CD4-positive, alpha-beta memory T cell (primary cell): ENCODE measurements around the gene CASP10. TPM values are rescaled to one million over a fixed set of nuclear protein-coding genes. Genes with fewer than 3 reads are reported as not detected.

Experiments used
- CTCF ChIA-PET: fragments of 350-600 bp; sonication (Branson Sonifier 250); formaldehyde crosslinking; loops from one replicate; lab custom pipeline; 2021; ENCODE audit warnings: inconsistent platforms; ENCODE audit not compliant: partially characterized antibody; lab: Charles Lee
- POLR2A ChIA-PET: fragments of 350-600 bp; sonication (Branson Sonifier 250); formaldehyde crosslinking; loops from one replicate; lab custom pipeline; 2021; ENCODE audit not compliant: partially characterized antibody; lab: Charles Lee
- DNase-seq, 5 donors: peaks; one replicate each; pipeline versions ENCODE4 v3.0.0 to v3.0.0-alpha.2; 2020 to 2022; ENCODE audit warnings: mixed read lengths in 1 of 5
- H3K27ac ChIP-seq: one replicate; pipeline ENCODE4 v1.7.0; 2013; ENCODE audit warnings: low read depth, low read length
- H3K27me3 ChIP-seq: 2 replicates; pipeline ENCODE4 v1.7.0; 2013; ENCODE audit warnings: mild to moderate bottlenecking, low read length, moderate library complexity; ENCODE audit not compliant: insufficient read depth
- H3K36me3 ChIP-seq: 2 replicates; pipeline ENCODE4 v1.7.0; 2013; ENCODE audit warnings: mild to moderate bottlenecking, low read length, moderate library complexity; ENCODE audit not compliant: insufficient read depth
- H3K4me1 ChIP-seq: 2 replicates; pipeline ENCODE4 v1.7.0; 2013; ENCODE audit warnings: mild to moderate bottlenecking, low read length, moderate library complexity; ENCODE audit not compliant: insufficient read depth
- H3K4me3 ChIP-seq, 2 donors: one replicate each; pipeline ENCODE4 v1.7.0; 2013; ENCODE audit warnings: low read length in 2 of 2, mild to moderate bottlenecking in 1 of 2
- H3K9me3 ChIP-seq, 2 donors: one replicate each; pipeline ENCODE4 v1.7.0; 2013; ENCODE audit warnings: low read length in 2 of 2, control low read depth in 1 of 2; ENCODE audit not compliant: control insufficient read depth in 1 of 2
- H3K27ac Mint-ChIP-seq, 7 donors: one replicate each; pipeline ENCODE4 v1.8.0; 2020 to 2021; ENCODE audit warnings: mixed read lengths in 7 of 7, mild to moderate bottlenecking in 6 of 7, inconsistent platforms in 3 of 7, moderate library complexity in 3 of 7
- H3K27me3 Mint-ChIP-seq, 2 donors: one replicate each; pipeline ENCODE4 v1.8.0; 2020 to 2021; ENCODE audit warnings: mixed read lengths in 2 of 2
- H3K36me3 Mint-ChIP-seq, 2 donors: one replicate each; pipeline ENCODE4 v1.8.0; 2020 to 2021; ENCODE audit warnings: mixed read lengths in 2 of 2, inconsistent platforms in 1 of 2, mild to moderate bottlenecking in 1 of 2
- H3K4me1 Mint-ChIP-seq, 4 donors: one replicate each; pipeline ENCODE4 v1.8.0; 2020 to 2021; ENCODE audit warnings: mixed read lengths in 4 of 4, mild to moderate bottlenecking in 1 of 4
- H3K4me3 Mint-ChIP-seq, 8 donors: one replicate each; pipeline ENCODE4 v1.8.0; 2020 to 2021; ENCODE audit warnings: mixed read lengths in 8 of 8, mild to moderate bottlenecking in 7 of 8, moderate library complexity in 6 of 8, inconsistent platforms in 3 of 8
- H3K9me3 Mint-ChIP-seq, 8 donors: one replicate each; pipeline ENCODE4 v1.8.0; 2020 to 2021; ENCODE audit warnings: mixed read lengths in 8 of 8, mild to moderate bottlenecking in 5 of 8, inconsistent platforms in 3 of 8, moderate library complexity in 1 of 8
- intact Hi-C: fragments of 100-400 bp; cut with micrococcal nuclease; formaldehyde crosslinking; loops from one replicate; pipeline ENCODE4 v1.15.1; 2023
- polyA plus RNA-seq, 2 donors: library from polyadenylated mRNA; unstranded; fragments of 300-500 nt; fragmentation: Illumina TruSeq; gene quantifications; one replicate each; pipeline ENCODE4 v1.2.3, GENCODE V29; 2021
- total RNA-seq, 2 experiments: library from RNA; stranded (reverse); gene quantifications; one replicate each; pipeline ENCODE4 v1.2.3, GENCODE V29; 2021

CASP10 gene
- total and polyA plus RNA-seq, 4 experiments from 2014 or later = 15.3 to 36.6 (median 23.0) TPM

GRCh38 chr2:201233192-201233811, 50.4 kb downstream of the CASP10 start:
- Mint-ChIP-seq H3K4me1 (peaks cover 38 to 72% (median 49%) of the 10 kb centered on the region in 4 donors), H3K27ac (peak overlapping the region; percentile 88 to 97 (median 96)), H3K4me3 (peak overlapping the region; percentile 91 to 98 (median 97)), H3K9me3 (no peaks in the 10 kb centered on the region), H3K27me3 (no peaks in the 10 kb centered on the region), H3K36me3 (peaks cover 16 to 18% of the 10 kb centered on the region in 2 donors)
- no peaks in the 10 kb centered on the region for H3K9me3 ChIP-seq
- DNase-seq = peak; percentile 84 to 94 (median 88)
- POLR2A ChIA-PET = interaction anchor here (0.6 to 4.6 kb wide), 34 partner anchors 16 to 520 kb away, joined by 3 to 249 read pairs (median 6); partner anchors contain the start of genes CASP10, CASP8, CFLAR and CLK1
- peak overlapping the region; percentile 84 for H3K27ac ChIP-seq
- CTCF ChIA-PET = interaction anchor here (0.9 to 4.6 kb wide), 40 partner anchors 9 to 548 kb away, joined by 3 to 280 read pairs (median 11); partner anchors contain the start of genes ALS2, CASP10, CASP8 and CFLAR
- no peaks in the 10 kb centered on the region for H3K27me3 ChIP-seq
- H3K4me1 ChIP-seq = peaks cover 61% of the 10 kb centered on the region
- H3K36me3 ChIP-seq = no peaks in the 10 kb centered on the region
- H3K4me3 ChIP-seq = peak overlapping the region; percentile 73 to 94
- intact Hi-C loops = loop anchor here (2.0 to 10.0 kb wide), 3 partner anchors 217 to 1031 kb away; partner anchors contain the start of genes ALS2, NOP58, STRADB and TRAK2

DNA sequence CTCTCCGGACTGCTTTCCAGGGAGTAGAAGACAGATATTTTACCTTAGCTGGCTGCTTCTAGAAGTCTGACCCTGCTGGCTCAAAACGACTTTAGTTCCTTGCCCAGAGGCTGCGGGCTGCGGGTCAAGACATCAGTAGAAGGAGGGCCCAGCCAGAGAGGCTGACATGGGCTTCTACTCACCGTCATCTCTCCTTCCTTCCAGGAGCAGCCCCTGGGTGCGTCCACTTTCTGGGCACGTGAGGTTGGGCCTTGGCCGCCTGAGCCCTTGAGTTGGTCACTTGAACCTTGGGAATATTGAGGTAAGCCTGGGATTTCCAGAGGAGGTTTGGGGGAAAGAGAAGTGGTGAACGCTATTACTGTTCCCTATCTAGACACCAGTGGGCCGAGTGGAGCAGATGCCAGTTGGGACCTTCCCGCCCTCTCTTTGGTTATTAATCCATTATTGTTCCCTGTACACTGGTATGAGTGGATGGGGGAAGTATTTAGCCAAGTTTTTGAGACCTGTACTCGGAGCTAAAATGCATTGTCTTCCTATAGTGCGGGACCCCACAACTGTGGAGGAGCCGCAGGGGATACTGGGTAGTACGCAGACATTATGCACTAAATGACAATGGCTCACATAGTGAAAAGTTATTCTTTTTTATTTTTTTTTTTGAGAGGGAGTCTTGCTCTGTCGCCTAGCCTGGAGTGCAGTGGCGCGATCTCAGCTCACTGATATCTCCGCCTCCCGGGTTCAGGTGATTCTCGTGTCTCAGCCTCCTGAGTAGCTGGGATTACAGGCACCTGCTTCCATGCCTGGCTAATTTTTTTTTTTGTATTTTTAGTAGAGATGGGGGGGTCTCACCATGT, 51.1 kb downstream of the CASP10 start:
- H3K27ac Mint-ChIP-seq = peak overlapping the region; percentile 88 to 97 (median 96)
- POLR2A ChIA-PET = interaction anchor here (0.7 to 4.6 kb wide), 29 partner anchors 15 to 1409 kb away, joined by 3 to 249 read pairs (median 7); partner anchors contain the start of genes CASP10, CASP8, CFLAR and CLK1
- H3K36me3 Mint-ChIP-seq = peaks cover 16 to 18% of the 10 kb centered on the region in 2 donors
- Histone ChIP-seq H3K27me3 (no peaks in the 10 kb centered on the region), H3K36me3 (no peaks in the 10 kb centered on the region), H3K27ac (peak overlapping the region; percentile 84), H3K9me3 (no peaks in the 10 kb centered on the region), H3K4me1 (peaks cover 55% of the 10 kb centered on the region), H3K4me3 (peak overlapping the region; percentile 73 to 94)
- CTCF ChIA-PET = interaction anchor here (0.9 to 4.6 kb wide), 32 partner anchors 8 to 547 kb away, joined by 3 to 280 read pairs (median 18); partner anchors contain the start of genes ALS2, CASP10, CASP8 and CFLAR
- DNase-seq = peak in 3 of 5 donors; percentile 20 to 33 (median 29)
- peak overlapping the region; percentile 91 to 98 (median 97) for H3K4me3 Mint-ChIP-seq
- H3K4me1 Mint-ChIP-seq = peaks cover 32 to 64% (median 44%) of the 10 kb centered on the region in 4 donors
- intact Hi-C loops = loop anchor here (2.0 to 10.0 kb wide), 4 partner anchors 217 to 1031 kb away; partner anchors contain the start of genes ALS2, NOP58, STRADB and TRAK2
- H3K9me3 Mint-ChIP-seq = no peaks in the 10 kb centered on the region
- H3K27me3 Mint-ChIP-seq = no peaks in the 10 kb centered on the region

- H3K36me3 Mint-ChIP-seq = peaks cover 21 to 23% of the 10 kb centered on the region in 2 donors
- H3K27ac Mint-ChIP-seq = peak overlapping the region; percentile 91 to 97 (median 96)
- H3K27me3 ChIP-seq = no peaks in the 10 kb centered on the region
- ChIA-PET POLR2A (interaction anchor here (0.6 to 4.6 kb wide), 11 partner anchors 24 to 1408 kb away, joined by 3 to 249 read pairs (median 14); partner anchors contain the start of genes CASP10, CASP8, CLK1 and NIF3L1), CTCF (interaction anchor here (1.0 to 4.6 kb wide), 13 partner anchors 19 to 943 kb away, joined by 3 to 280 read pairs (median 53); partner anchors contain the start of genes CASP10 and CASP8)
- no peaks in the 10 kb centered on the region for H3K36me3 ChIP-seq
- no peaks in the 10 kb centered on the region for H3K9me3 Mint-ChIP-seq
- peak overlapping the region; percentile 84 for H3K27ac ChIP-seq
- peak overlapping the region; percentile 91 to 98 (median 97) for H3K4me3 Mint-ChIP-seq
- peak overlapping the region; percentile 56 to 94 for H3K4me3 ChIP-seq
- peaks cover 36 to 69% (median 48%) of the 10 kb centered on the region in 4 donors for H3K4me1 Mint-ChIP-seq
- DNase-seq = no peak
- no peaks in the 10 kb centered on the region for H3K9me3 ChIP-seq
- intact Hi-C loops = loop anchor here (2.0 to 10.0 kb wide), 2 partner anchors 626 to 1030 kb away; partner anchors contain the start of gene NOP58
- peaks cover 58% of the 10 kb centered on the region for H3K4me1 ChIP-seq
- no peaks in the 10 kb centered on the region for H3K27me3 Mint-ChIP-seq
These were observed 51.8 kb downstream of the CASP10 start for GRCh38 chr2:201234663-201235135.

DNA sequence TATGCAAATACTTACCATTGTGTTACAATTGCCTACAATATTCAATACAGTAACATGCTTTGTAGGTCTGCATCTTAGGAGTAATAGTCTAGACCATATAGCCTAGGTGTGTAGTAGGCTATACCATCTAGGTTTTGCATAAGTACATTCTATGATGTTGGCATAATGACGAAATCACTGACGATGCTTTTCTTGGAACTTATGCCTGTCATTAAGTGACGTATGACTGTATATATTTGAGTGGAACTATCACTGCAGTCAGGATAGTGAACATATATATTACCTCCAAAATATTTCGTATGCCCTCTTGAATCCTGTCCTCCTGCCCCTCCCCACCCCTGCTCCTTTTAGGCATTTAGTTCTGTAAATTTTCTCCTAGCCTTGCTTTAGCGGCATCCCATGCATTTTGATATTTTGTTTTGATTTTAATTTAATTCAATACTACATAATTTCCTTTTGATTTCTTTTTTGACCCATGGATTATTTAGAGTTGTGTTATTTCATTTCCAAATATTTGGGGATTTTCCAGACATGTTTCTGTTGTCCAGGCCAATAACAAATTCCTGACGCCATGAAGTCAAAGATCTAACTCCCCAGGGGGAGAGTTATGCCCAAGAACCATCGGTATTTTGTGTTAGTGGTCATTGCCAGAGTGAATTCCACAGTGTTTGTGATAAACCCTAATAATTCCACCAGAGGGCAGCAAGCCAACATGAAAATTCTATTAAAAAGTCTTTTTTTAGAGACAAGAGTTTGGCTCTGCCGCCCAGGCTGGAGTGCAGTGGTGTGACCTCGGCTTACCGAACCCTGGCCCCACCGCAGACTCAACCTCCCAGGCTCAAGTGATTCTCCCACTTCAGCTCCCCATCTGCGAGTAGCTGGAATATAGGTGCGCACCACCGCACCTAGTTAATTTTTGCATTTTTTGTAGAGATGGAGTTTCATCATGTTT, 53.2 kb downstream of the CASP10 start:
- Mint-ChIP-seq H3K27ac (peak overlapping the region; percentile 91 to 98 (median 94)), H3K36me3 (peaks cover 36% of the 10 kb centered on the region in 2 donors), H3K4me1 (peaks cover 46 to 76% (median 56%) of the 10 kb centered on the region in 4 donors), H3K4me3 (peak overlapping the region; percentile 78 to 98 (median 96)), H3K27me3 (no peaks in the 10 kb centered on the region), H3K9me3 (peaks cover 0 to 3% (median 0%) of the 10 kb centered on the region in 8 donors)
- peak; percentile 70 to 76 (median 70) for DNase-seq
- Histone ChIP-seq H3K4me3 (peak overlapping the region; percentile 56 to 94), H3K9me3 (no peaks in the 10 kb centered on the region), H3K4me1 (peaks cover 62% of the 10 kb centered on the region), H3K27me3 (no peaks in the 10 kb centered on the region), H3K27ac (peak overlapping the region; percentile 84), H3K36me3 (peaks cover 5% of the 10 kb centered on the region)
- intact Hi-C loops = loop anchor here (1.0 to 10.0 kb wide), 7 partner anchors 22 to 1029 kb away; partner anchors contain the start of genes NOP58, STRADB and TRAK2
- ChIA-PET CTCF (interaction anchor here (0.6 to 4.6 kb wide), 37 partner anchors 9 to 942 kb away, joined by 3 to 280 read pairs (median 4); partner anchors contain the start of genes CASP10, CASP8, STRADB and TRAK2), POLR2A (interaction anchor here (0.9 to 4.6 kb wide), 13 partner anchors 11 to 128 kb away, joined by 4 to 249 read pairs (median 9); partner anchors contain the start of gene CASP8)

DNA sequence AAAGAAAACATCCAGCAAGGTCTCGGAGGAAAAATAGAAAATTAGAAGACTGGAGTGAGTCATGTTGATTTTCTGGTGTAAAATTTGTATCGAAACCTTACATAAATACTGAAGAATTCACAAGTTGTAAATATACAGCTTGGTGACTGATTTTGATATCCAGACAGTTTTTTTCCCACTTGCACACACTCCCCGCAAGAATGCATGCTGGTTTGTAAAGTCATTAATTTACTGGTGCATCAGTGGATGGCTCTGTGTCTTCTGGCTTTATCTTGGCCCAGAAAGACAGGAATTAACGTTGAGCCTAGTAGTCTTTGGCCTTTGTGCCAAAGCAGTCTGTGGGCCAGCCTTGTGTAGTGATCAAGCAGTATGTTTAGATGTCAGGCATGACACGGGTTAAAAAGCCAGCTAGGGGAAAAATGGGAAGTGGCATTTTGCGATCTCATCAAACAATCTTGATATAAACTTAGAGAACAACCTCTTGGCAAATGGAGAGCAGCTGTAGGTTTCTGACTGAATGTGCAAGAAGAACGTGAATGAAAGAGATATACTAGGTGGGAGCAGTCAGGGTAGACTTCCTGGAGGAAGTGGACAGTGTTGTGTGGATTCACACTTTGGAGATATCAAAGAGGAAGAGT, 54.7 kb downstream of the CASP10 start:
- intact Hi-C loops = loop anchor here (2.0 to 10.0 kb wide), 2 partner anchors 35 to 1027 kb away; partner anchors contain the start of gene NOP58
- H3K4me3 ChIP-seq = no peak overlapping the region
- ChIA-PET CTCF (interaction anchor here (1.0 to 2.5 kb wide), 15 partner anchors 15 to 941 kb away, joined by 3 to 75 read pairs (median 7); partner anchors contain the start of genes CASP10 and CASP8), POLR2A (interaction anchor here (0.6 to 2.5 kb wide), 17 partner anchors 9 to 126 kb away, joined by 3 to 52 read pairs (median 5); partner anchors contain the start of genes CASP10, CASP8 and CFLAR)
- no peaks in the 10 kb centered on the region for H3K27me3 ChIP-seq
- H3K27ac ChIP-seq = peak overlapping the region; percentile 13
- H3K4me1 ChIP-seq = peaks cover 53% of the 10 kb centered on the region
- H3K9me3 Mint-ChIP-seq = peaks cover 0 to 4% (median 0%) of the 10 kb centered on the region in 8 donors
- peaks cover 44 to 72% (median 54%) of the 10 kb centered on the region in 4 donors for H3K4me1 Mint-ChIP-seq
- H3K36me3 Mint-ChIP-seq = peaks cover 45 to 48% of the 10 kb centered on the region in 2 donors
- no peaks in the 10 kb centered on the region for H3K9me3 ChIP-seq
- peak overlapping the region; percentile 64 to 91 (median 84) for H3K27ac Mint-ChIP-seq
- peak overlapping the region in 7 of 8 donors; percentile 0 to 96 (median 16) for H3K4me3 Mint-ChIP-seq
- peaks cover 5% of the 10 kb centered on the region for H3K36me3 ChIP-seq
- no peaks in the 10 kb centered on the region for H3K27me3 Mint-ChIP-seq
- DNase-seq = no peak
